Measurements from ENCODE around the gene SPECC1L. TPM values are rescaled to one million over a fixed set of nuclear protein-coding genes. Genes with fewer than 3 reads are reported as not detected.

Gene SPECC1L
- total and polyA plus RNA-seq, 2 of the 8 experiments (the other 6 are each of a cell fraction or from before 2014, with no cell fraction given) = 15.7 to 61.6 TPM

DNA sequence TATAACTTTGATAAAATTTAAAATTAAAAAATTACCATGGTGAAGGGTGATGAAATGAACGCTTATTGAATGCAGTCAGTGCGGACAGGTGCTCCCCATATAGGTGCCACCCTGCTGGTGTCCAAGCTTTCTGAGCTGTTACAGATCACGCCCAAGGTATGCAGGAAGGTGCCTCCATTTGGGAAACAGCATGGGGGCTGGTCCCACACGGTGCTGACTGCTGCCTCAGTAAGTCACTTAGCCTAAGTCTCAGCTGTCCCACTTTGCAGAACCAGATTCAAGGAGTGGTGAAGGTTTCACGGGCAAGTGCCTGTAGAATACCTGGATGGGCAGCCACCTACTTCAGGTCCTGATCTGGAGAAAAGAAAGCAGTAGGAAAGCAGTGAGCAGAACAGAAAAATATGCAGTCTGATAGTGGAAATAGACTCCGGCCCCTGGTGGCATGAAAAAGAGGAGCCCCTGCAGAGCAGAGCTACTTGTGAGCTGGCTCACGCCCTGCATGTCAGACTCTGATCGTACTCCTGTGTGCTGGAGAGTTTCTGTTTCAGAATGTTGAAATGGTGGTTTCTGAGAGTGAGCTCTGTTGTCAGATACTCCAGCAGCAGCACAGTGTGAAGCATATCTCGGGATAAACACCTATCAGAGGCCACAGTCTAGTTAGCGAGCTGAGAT lies 189.9 kb downstream of the SPECC1L start:
- H3K4me3 ChIP-seq (ENCODE audit: extremely low read depth in 1 of 4, insufficient read depth in 2 of 4, low read depth in 3 of 4, low read length in 4 of 4) = no peak overlapping the region
- H2BK12ac ChIP-seq (ENCODE audit: low read depth, low read length) = no peak overlapping the region
- no peak for DNase-seq (ENCODE audit: low read depth in 1 of 2, low spot score in 2 of 2)
- WGBS, 2 experiments (ENCODE audit: extremely low coverage in 1 of 2, insufficient coverage in 1 of 2, insufficient read length in 1 of 2, insufficient replicate concordance in 2 of 2, low coverage in 1 of 2, low lambda C conversion rate in 2 of 2, missing lambda C conversion rate in 1 of 2) = 73% methylated on average over 10 of the region's 10 CpGs; no CpG with 5 or more reads in 1 of the 2 experiments
- no peak overlapping the region for H4K5ac ChIP-seq (ENCODE audit: insufficient read length, low read depth, low read length)
- H3K4me2 ChIP-seq (ENCODE audit: insufficient read depth in 1 of 2, low read depth in 2 of 2, low read length in 2 of 2) = no peak overlapping the region
- H3K18ac ChIP-seq (ENCODE audit: extremely low read depth, low read length) = no peak overlapping the region
- no peaks in the 10 kb centered on the region for H3K27me3 ChIP-seq (replicated peaks in 1 of 4; ENCODE audit: control insufficient read depth in 3 of 4, extremely low read depth in 1 of 4, insufficient read depth in 3 of 4, low read length in 3 of 4)
- no peak overlapping the region for H2AK5ac ChIP-seq (ENCODE audit: low read depth, low read length)
- H2AFZ ChIP-seq (ENCODE audit: low read length) = peak overlapping the region; percentile 26; the same call in 1 of the 2 replicates
- no peaks in the 10 kb centered on the region for H3K79me1 ChIP-seq (ENCODE audit: low read depth, low read length)
- H3K56ac ChIP-seq (replicated peaks; ENCODE audit: insufficient read length, low read depth, low read length) = no peak overlapping the region
- no peak for FAIRE-seq
- no peak overlapping the region for H3K4ac ChIP-seq (replicated peaks; ENCODE audit: insufficient read length, low read depth, low read length)
- no peak overlapping the region for H3K9ac ChIP-seq (replicated peaks in 1 of 4; ENCODE audit: extremely low read depth in 1 of 4, low read depth in 3 of 4, low read length in 3 of 4)
- no peak overlapping the region for H4K91ac ChIP-seq (replicated peaks; ENCODE audit: insufficient read length, low read length)
- POLR2A ChIA-PET (ENCODE audit: partially characterized antibody) = interaction anchor here (0.6 kb wide), 1 partner anchor 138 kb away, joined by 4 read pairs; no protein-coding TSS in a partner anchor
- H3K27ac ChIP-seq (ENCODE audit: low read depth, low read length) = no peak overlapping the region
- no peak overlapping the region for H2BK5ac ChIP-seq (ENCODE audit: low read depth, low read length)
- no peak overlapping the region for H3K23ac ChIP-seq (ENCODE audit: insufficient read length)
- H3K79me2 ChIP-seq (ENCODE audit: control insufficient read depth in 1 of 2, insufficient read depth in 2 of 2, low read length in 2 of 2) = no peaks in the 10 kb centered on the region
- no peaks in the 10 kb centered on the region for H3K36me3 ChIP-seq (ENCODE audit: control insufficient read depth in 2 of 4, insufficient read depth in 4 of 4, low read length in 3 of 4)
- H2BK20ac ChIP-seq (ENCODE audit: low read length) = no peak overlapping the region
- no peaks in the 10 kb centered on the region for H3K23me2 ChIP-seq (ENCODE audit: low read depth, low read length)
- no peak overlapping the region for H4K8ac ChIP-seq (ENCODE audit: extremely low read depth, insufficient read depth, low read length)
- H4K20me1 ChIP-seq (replicated peaks in 1 of 2; ENCODE audit: control insufficient read depth in 1 of 2, insufficient read depth in 2 of 2, low read length in 2 of 2) = no peaks in the 10 kb centered on the region
- CTCF ChIA-PET (ENCODE audit: partially characterized antibody) = interaction anchor here (0.8 to 3.6 kb wide), 9 partner anchors 10 to 52 kb away, joined by 3 to 16 read pairs (median 3); no protein-coding TSS in a partner anchor
- H3K14ac ChIP-seq (ENCODE audit: insufficient read length) = no peak overlapping the region
- no peak overlapping the region; the same call in 1 of the 2 replicates for H2BK15ac ChIP-seq (ENCODE audit: low read length)
- H2BK120ac ChIP-seq (replicated peaks; ENCODE audit: low read depth, low read length) = no peak overlapping the region
- TF ChIP-seq HDAC2 (IDR thresholded peaks at IDR 0.05; ENCODE audit: borderline replicate concordance in 1 of 2, low read depth in 2 of 2, low read length in 2 of 2) = no peak
- no peak for TF ChIP-seq RBBP5 (IDR thresholded peaks at IDR 0.05; ENCODE audit: borderline replicate concordance, low read depth, low read length)
- TF ChIP-seq JUN (IDR thresholded peaks at IDR 0.05; ENCODE audit: low read depth, low read length) = no peak
- TF ChIP-seq RAD21 (IDR thresholded peaks at IDR 0.05 in 1 of 2, conservative IDR thresholded peaks at IDR 0.05 in 1 of 2; ENCODE audit: low read depth in 2 of 2, low read length in 2 of 2) = no peak
- TF ChIP-seq JUND (IDR thresholded peaks at IDR 0.05; ENCODE audit: low read length) = no peak
- TF ChIP-seq BCL11A (IDR thresholded peaks at IDR 0.05; ENCODE audit: low read depth in 2 of 2, low read length in 2 of 2) = no peak
- no peak for TF ChIP-seq CTBP2 (IDR thresholded peaks at IDR 0.05; ENCODE audit: borderline replicate concordance, insufficient read depth, insufficient read length, low read length)
- TF ChIP-seq SP1 (IDR thresholded peaks at IDR 0.05; ENCODE audit: low read depth, low read length) = no peak
- no peak for TF ChIP-seq RNF2 (IDR thresholded peaks at IDR 0.05; ENCODE audit: borderline replicate concordance, low read depth, low read length, missing control alignments, poor library complexity, severe bottlenecking)
- H3K9me3 ChIP-seq (ENCODE audit: insufficient read depth in 2 of 2, low read depth in 1 of 2, low read length in 1 of 2) = no peaks in the 10 kb centered on the region
- peaks cover 0 to 4% (median 3%) of the 10 kb centered on the region in 4 experiments; a peak in 5 of 7 replicates for H3K4me1 ChIP-seq (replicated peaks in 1 of 4; ENCODE audit: control insufficient read depth in 3 of 4, insufficient read depth in 4 of 4, low read length in 3 of 4)
